Measurements from ENCODE around the gene DOCK11.
"Not testable (repeated sequence)": the region's sequence is repeated elsewhere in the genome, so short reads cannot be mapped to it uniquely, and the experiment has no call there.

DOCK11 gene

DNA sequence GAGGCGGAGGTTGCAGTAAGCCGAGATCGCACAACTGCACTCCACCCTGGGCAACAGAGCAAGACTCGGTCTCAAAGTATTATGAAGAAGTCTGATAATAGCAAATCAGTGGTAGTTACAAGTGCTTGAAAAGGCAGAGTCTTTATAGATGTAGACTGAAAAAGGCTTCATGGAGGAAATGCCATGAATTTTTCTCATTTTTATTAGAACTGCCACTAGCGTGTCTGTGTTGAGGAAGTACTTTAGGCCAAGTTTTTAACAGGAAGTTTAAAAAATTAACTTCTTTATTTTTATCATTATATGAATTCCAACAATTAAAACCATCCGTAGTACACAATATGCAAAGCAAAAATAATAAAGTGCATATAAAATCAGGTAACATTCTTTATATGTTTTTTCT is 199.0 kb downstream of the DOCK11 start:
- DNase-seq (ENCODE audit: low read depth in 2 of 2): no peak

DNA sequence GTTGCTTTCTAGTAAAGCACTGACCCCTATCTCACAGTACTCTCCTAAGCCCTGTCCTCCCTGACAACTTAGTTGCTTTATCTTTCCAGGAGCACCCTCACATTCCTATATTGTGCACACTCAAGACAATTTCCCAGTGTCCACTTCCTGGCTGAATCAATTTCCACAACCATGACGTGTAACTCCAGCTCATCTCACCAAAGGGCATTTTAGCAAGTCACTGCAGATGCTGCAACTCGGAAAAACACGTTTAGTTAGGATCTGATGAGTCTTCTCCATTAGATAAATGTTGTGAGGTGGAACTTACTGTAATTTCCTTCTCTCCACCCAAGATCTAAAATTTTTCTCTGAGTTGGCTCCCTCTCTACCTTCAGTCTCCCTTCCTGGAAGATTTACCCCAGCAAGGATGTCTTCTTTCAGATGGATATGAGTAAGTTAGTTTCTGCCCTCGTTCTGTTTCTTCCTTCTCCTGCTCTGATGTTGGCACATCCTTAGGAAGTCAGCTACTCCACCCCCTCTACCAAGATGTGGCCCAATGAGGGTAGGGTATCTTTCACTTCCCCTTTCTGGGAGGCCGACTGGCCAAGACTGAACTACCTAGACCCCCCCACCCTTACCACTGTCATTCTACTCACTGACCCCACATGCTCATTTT is 203.0 kb downstream of the DOCK11 start:
- DNase-seq (ENCODE audit: low read depth in 2 of 2): no peak

DNA sequence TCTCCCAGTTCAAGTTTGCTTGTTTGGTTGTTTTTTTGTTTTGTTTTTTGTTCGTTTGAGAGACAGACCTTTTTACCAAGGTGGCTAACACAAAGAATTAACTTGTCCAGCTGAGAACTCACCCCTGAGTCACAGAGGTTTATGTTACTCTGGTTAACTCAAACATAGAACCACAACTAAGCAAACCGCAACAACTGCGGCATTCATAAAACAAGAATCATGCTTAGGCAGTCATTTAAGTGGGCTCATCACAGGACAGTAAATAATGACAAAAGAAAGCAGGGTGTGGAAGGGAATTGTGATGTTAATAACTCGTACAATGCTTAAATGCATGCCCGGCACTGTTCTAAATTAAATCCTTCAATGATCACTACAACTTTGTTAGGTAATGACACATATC is 207.1 kb downstream of the DOCK11 start:
- DNase-seq (ENCODE audit: low read depth in 2 of 2): no peak

DNA sequence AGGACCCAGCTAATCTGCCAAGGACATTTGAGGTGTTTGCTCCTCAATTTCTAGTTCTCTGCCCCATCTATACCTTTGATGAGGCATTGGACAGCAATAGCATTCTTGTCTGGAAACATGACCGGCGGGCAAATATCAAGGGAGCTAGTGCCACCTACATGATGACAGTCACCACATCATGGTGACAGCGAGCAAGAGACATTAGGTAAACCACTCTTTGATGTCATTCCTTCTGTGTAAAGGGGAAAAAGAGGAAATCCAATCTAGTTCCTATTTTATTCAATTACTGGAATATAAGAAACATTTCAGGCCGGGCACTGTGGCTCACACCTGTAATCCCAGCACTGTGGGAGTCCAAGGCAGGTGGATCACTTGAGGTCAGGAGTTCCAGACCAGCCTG is 211.1 kb downstream of the DOCK11 start:
- DNase-seq (ENCODE audit: low read depth in 2 of 2): no peak

DNA sequence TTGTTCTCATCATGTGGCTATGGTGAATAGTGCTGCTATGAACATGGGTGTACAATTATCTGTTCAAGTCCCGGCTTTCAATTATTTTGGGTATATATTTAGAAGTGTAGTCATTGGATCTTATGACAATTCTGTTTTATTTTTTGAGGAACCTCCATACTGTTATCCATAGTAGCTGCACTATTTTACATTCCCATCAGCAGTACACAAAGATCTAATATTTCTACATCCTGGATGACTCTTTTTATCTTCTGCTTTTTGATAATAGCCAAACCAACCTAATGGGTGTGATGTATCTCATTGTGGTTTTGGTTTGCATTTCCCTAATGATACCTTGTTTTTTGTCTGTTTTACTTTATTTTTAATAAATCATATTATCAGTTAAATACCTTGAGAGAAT is 218.9 kb downstream of the DOCK11 start:
- DNase-seq (ENCODE audit: low read depth in 2 of 2): no peak

DNA sequence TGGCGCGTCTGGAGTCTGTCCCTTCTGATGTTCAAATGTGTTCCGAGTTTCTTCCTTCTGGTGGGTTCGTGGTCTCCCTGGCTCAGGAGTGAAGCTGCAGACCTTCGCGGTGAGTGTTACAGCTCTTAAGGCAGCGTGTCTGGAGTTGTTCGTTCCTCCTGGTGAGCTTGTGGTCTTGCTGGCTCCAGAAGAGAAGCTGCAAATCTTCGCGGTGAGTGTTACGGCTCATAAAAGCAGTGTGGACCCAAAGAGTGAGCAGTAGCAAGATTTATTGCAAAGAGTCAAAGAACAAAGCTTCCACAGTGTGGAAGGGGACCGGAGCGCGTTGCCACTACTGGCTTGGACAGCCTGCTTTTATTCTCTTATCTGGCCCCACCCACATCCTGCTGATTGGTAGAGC is 220.3 kb downstream of the DOCK11 start:
- not testable (repeated sequence) for DNase-seq (ENCODE audit: low read depth in 2 of 2)

DNA sequence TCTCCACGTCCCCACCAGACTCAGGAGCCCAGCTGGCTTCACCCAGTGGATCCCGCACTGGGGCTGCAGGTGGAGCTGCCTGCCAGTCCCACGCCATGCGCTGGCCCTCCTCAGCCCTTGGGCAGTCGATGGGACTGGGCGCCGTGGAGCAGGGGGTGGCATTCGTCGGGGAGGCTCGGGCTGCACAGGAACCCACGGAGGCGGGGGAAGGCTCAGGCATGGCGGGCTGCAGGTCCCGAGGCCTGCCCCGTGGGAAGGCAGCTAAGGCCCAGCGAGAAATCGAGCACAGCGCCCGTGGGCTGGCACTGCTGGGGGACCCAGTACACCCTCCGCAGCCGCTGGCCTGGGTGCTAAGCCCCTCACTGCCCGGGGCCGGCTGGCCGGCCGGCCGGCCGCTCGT is 221.2 kb downstream of the DOCK11 start:
- not testable (repeated sequence) for DNase-seq (ENCODE audit: low read depth in 2 of 2)

DNA sequence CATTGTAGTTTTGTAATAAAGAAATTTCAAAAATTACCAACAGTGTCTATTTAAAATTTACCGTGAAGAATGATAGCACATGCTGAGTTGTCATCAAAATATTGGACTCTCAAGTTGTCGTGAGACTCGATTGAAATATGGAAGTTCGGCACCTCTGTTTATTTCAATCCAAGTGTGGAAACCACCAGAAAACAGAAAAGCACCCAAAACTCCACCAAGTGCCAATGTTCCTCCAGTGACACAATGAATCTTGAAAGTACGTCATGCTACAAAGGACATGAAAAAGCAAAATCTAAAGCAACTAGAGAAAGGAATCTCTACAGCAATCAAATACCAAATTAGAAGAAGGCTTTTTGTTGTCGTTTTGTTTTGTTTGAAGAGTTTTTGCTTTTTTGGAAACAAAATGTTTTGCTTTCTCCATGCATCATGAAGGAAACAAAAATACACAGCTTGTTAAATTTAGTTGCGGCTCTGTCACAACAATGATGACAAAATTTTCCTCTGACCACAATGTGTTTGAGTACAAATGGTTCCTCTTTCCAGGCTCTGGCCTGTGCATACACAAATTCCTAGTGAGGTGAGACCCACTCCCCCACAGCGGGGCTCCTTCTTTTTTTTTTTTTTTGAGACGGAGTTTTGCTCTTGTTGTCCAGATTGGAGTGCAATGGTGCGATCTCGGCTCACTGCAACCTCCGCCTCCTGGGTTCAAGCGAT is 222.2 kb downstream of the DOCK11 start:
- DNase-seq (ENCODE audit: low read depth in 2 of 2): no peak

DNA sequence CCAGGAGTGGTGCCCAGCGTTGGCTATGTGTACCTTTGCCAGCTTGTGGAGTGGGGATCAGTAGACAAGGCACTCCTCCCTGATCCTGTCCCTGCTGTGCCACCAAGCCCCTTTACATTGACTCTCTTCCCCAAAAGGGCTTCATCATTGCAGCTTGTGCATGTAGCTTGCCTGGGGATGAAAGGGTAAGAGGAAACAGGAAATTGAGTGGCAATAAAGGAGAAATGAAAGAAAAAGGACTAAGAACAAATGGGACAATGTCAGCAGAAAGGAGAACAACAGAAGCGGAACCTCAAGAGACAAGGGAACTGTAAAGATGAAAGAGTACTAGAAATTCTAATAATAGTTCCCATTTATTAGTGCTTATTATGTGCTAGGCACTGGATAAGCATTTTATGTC is 223.1 kb downstream of the DOCK11 start:
- DNase-seq (ENCODE audit: low read depth in 2 of 2): no peak

DNA sequence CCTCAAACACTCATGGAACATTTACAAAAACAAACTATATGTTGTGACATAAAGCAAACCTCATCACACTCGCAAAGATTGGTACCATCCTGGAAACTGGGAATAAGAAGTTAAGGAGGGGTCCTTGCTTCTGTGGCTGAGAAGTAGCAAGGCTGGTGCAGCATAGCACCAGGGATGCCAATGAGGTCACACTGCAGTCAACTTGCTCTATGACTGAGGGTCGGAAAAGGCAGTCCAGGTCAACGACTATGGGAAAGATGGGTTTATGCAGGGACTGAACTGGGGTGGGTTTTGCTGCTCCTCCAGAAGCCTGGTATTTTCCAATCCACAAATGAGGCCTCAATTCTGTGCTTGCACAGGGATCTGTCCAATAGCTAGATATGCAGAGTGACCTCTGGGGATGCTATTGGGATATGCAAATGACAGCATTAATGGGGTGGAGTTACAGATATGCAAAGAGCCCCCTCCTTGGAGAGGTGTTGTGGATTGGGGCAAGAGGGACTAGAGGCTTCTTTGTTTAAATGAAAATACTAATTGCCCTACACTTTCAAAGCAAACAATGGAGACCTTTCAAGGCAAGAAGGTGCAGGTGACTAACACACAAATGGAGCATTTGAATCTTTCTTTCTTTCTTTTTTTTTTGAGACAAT is 224.6 kb downstream of the DOCK11 start:
- no peak for DNase-seq (ENCODE audit: low read depth in 2 of 2)

DNA sequence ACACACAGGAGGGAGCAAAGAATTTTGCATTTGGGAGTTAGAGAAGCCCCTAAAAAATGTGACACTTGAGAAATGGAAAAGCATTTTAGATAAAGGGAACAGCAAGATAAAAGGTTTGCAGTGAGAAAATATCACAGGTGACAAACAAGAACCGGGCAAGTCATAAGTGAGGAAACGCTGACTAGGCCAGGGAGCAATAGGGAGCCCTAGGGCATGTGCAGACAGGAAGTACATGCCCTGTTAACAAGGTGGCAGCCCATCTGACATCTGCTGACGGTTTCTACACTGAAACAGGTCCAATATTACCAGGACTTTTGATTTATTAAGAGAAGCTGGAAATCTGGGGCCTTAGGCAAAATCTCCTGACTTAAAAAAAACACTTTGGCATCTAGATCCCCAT is 227.8 kb downstream of the DOCK11 start:
- no peak for DNase-seq (ENCODE audit: low read depth in 2 of 2)

DNA sequence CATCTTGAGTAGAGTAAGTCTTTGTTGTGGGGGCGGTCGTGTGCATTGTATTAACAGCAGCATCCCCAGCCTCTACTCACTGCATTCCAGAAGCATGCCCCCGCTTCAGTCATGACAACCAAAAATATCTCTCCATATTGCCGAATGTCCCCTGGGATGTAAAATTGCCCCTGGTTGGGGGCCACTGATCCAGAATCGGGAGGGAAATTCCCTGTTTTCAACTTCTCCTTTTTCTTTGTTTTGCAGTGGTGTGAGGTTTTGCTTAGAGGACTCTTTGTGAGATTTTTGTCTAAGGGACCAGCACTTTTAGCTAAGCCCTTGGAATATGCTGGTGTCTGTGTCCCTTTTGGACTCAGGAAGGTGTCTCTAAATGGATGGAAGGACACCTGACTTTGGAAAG is 228.8 kb downstream of the DOCK11 start:
- DNase-seq (ENCODE audit: low read depth in 2 of 2): no peak

DNA sequence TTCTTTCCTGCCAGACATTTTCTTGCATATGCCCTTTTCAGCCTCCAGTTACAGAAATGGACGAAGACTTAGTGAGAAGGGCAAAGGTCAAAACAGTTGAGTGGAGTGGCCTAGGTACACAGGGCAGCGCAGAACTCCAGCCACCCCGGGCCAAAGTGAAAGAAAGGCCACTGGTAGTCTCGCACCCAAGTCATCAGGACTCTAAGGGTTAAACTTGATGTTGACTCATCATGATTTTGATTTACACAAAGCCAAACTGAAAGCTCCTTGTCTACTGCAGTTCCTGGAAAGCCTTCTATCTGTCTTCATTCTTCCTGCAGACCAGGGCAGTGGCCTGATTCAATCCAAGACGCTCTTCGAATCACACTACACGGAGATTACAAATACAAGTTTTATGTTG is 229.2 kb downstream of the DOCK11 start:
- DNase-seq (ENCODE audit: low read depth in 2 of 2): no peak

DNA sequence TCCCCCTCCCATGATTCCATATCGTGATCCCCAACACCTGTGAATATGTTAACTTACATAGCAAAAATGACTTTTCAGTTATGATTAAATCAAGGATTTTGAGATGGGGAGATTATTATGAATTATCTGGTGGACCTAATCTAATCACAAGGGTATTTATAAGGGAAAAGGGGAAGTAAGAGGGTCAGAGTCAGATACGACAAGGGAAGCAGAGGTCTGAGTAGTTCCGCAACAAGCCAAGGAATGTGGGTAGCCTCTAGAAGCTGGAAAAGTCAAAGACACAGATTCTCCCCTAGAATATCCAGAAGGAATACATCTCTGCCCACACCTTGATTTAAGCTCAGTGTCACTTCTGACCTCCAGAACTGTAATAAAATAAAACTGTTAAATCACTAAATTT is 230.8 kb downstream of the DOCK11 start:
- no peak for DNase-seq (ENCODE audit: low read depth in 2 of 2)

DNA sequence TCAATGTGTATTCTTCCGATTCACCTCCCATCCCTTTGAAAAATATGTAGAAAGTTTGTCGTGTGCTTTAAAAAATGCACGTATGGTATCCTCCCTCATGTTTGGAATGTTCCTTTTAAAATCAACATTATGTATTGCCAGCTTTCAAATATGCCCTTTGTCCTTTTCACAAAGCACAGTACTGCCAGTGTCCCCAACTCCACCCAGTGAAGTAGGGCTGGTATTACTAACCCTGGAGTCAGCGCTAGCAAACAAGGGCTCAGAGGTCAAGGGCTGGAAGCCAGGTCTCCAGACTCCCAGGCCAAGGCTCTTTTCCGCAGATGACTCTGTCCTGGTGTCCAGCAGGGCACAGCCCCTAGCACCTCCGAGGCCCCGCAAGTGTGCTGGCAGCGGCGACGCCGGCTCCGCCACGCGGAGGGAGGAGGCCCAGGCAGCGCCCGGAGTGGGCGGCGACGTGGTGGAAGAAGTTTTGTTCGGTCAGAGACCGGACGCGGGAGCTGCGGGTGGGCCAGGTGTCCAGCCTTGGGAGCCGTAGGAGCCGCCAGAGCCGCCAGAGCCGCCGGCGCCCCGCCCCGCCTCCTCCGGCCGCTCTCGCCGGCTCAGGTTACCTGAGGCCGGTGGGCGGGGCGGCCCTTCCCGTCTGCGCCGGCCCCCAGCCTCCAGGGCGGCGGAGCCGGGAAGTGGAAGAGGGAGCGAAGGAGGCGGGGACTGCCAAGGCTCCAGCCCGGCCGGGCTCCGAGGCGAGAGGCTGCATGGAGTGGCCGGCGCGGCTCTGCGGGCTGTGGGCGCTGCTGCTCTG is 231.5 kb downstream of the DOCK11 start, which contains the start of gene IL13RA1:
Gene IL13RA1 (plus strand): TSS at position 720 of the 799 bp plus-strand sequence. CDS start 33 bp downstream, at position 753.
- no peak for DNase-seq (ENCODE audit: low read depth in 2 of 2)

DNA sequence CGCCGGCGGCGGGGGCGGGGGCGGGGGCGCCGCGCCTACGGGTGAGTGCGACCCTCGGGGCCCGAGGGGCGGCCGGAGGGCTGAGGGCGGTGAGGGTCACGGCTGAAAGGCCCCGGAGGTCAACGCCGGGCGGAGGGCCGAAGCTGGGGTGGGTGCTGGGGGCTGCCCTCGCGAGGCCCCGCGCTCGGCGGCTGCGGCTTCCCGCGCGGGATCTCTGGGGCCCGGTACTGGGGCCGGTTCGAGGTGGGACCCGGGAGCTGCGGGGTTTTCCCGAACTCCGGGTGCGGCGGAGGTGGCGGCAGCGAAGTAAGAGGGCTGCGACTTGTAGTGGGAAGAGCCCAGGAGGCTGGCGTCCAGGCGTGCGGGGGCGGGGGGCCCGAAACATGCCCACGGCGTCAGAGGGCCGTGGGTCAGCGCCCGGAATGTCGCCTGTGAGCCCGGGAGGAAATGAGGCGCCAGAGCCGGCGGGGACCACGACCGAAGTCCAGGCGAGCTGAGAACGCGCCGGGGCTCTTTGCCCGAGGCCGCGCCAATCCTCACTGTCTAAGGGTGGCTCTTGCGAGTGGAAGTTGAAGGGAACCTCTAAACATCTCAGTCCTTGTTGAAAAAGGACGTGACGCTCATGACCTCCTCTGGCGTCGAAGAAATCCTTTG is 232.2 kb downstream of the DOCK11 start:
- no peak for DNase-seq (ENCODE audit: low read depth in 2 of 2)

DNA sequence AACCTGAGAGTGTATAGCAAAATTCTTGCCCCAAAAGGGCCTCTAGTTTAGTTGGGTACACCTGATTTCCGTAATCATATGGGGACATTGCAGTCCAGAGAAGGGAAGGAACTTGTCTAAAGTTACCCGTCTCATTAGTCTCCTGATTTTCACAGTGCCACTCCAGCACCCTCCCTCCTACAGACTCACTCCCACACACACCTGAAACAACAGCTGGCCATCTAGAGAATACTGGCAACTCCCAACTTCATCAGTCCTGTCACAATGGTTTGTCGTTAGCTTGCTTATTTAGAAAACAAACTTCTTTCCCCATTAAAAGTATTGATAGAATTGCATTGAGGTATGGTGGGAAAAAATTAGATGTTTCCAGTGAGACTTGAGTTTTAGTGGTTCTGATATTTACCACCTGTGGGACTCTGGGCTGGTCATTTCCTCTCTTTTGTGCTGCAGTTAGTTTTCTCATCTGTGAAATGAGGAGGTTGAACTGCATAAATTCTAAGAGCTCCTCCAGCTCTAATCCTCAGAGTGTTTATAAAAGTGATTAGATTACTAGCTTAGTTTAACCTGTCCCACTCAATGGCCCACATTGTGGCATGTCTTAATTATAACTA is 233.5 kb downstream of the DOCK11 start:
- no peak for DNase-seq (ENCODE audit: low read depth in 2 of 2)

DNA sequence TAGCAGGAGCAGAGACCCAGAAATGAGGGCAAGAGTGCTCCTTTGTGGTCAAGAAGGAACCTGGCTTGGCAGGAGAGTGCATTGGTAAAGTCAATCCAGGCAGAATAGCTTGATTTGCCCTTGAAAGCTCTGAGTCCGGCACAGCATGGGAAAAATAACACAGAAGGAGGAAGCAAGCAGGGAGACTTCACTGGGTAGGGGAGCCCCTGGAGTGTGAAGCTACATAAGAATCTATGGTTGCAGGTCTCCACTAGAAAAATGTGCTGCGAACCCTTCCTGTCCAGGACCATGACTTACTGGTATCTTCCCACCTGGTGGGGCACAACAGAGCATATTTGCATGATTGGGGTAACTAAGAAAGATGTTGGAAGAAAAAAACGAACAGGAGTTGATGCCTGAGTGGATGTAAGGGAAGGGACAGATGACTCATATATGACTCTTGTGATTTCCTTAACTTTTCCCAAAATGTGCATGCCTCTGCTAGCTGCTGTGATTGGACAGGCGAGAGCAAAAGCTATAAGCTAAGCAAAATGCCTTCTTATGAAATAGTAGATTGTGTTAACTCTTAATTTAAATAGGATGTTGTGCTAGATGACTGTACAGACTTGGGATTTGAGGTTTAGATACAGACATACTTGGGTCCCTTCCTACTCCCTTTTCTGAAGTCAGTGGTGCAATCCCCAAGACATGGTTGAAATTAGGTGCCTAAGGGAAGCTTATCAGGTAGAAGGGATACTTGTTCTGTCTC is 235.1 kb downstream of the DOCK11 start:
- no peak for DNase-seq (ENCODE audit: low read depth in 2 of 2)

DNA sequence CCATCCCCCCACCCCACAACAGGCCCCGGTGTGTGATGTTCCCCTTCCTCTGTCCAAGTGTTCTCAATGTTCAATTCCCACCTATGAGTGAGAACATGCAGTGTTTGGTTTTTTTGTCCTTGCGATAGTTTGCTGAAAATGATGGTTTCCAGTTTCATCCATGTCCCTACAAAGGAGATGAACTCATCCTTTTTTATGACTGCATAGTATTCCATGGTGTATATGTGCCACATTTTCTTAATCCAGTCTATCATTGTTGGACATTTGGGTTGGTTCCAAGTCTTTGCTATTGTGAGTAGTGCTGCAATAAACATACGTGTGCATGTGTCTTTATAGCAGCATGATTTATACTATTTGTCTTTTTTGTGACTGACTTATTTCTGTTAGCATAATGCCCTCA is 236.9 kb downstream of the DOCK11 start:
- not testable (repeated sequence) for DNase-seq (ENCODE audit: low read depth in 2 of 2)

DNA sequence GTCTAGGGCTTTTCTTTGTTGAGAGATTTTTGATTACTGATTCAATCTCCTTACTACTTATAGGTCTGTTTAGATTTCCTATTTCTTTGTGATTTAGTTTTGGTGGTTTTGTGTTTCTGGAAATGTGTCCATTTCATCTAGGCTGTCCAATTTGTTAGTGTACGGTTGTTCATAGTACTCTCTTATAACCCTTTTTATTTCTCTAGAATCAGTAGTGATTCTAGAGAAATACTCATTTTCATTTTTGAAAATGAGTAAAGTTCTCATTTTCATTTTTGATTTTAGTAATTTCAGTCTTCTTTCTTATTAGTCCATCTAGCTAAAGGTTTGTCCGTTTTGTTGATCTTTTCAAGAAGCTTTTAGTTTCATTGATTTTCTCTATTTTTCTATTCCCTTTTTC is 239.3 kb downstream of the DOCK11 start:
- DNase-seq (ENCODE audit: low read depth in 2 of 2): no peak
